Calu3 (cell line): ENCODE results near the gene PRKAG2. TPM values are rescaled to one million over a fixed set of nuclear protein-coding genes. Genes with fewer than 3 reads are reported as not detected.

Experiments
- BruUV-seq: library from RNA; stranded (reverse); fragments of 400-500 nt; replicated peaks from 2 replicates; lab custom pipeline; 2021; lab: Mats Ljungman, UMichigan
- CTCF ChIA-PET: fragments of 300-600 bp; sonication (Branson Sonifier 250); formaldehyde crosslinking; loops from one replicate; lab custom pipeline; 2022; ENCODE audit warnings: antibody characterized with exemption; lab: Charles Lee
- DNase-seq: peaks from one replicate; pipeline ENCODE4 v3.0.0; 2022
- H3K27ac Mint-ChIP-seq: one replicate; pipeline ENCODE4 v1.8.0; 2022; ENCODE audit warnings: mixed read lengths; ENCODE audit not compliant: unreplicated experiment
- H3K27me3 Mint-ChIP-seq: one replicate; pipeline ENCODE4 v1.8.0; 2022; ENCODE audit warnings: mixed read lengths; ENCODE audit not compliant: unreplicated experiment
- H3K36me3 Mint-ChIP-seq: one replicate; pipeline ENCODE4 v1.8.0; 2022; ENCODE audit warnings: mild to moderate bottlenecking, moderate library complexity, mixed read lengths; ENCODE audit not compliant: insufficient read depth, unreplicated experiment
- H3K4me1 Mint-ChIP-seq: one replicate; pipeline ENCODE4 v1.8.0; 2022; ENCODE audit warnings: mild to moderate bottlenecking, low read depth, mixed read lengths; ENCODE audit not compliant: unreplicated experiment
- H3K4me3 Mint-ChIP-seq: one replicate; pipeline ENCODE4 v1.8.0; 2022; ENCODE audit warnings: mild to moderate bottlenecking, low read depth, moderate library complexity, mixed read lengths; ENCODE audit not compliant: unreplicated experiment
- H3K9me3 Mint-ChIP-seq: one replicate; pipeline ENCODE4 v1.8.0; 2022; ENCODE audit warnings: low read depth, mixed read lengths; ENCODE audit not compliant: unreplicated experiment
- intact Hi-C: fragments of 100-400 bp; cut with micrococcal nuclease; formaldehyde crosslinking; loops from one replicate; pipeline ENCODE4 v1.10.0; 2022; ENCODE audit not compliant: unreplicated experiment
- total RNA-seq: library from RNA; stranded (reverse); gene quantifications from 2 replicates; pipeline ENCODE4 v1.2.3, GENCODE V29; 2022
- TF ChIP-seq, protein P1 (sequence below): fragments of 200-600 bp; IDR thresholded peaks from one replicate; pipeline ENCODE4 v1.8.0; 2022; ENCODE audit warnings: antibody characterized with exemption; ENCODE audit not compliant: unreplicated experiment

PRKAG2 gene
- total RNA-seq, 1 experiment from 2014 or later: 22.4 TPM

- intact Hi-C loops: no loop called here
- DNase-seq: peak; percentile 57
- TF ChIP-seq, protein P1, sequence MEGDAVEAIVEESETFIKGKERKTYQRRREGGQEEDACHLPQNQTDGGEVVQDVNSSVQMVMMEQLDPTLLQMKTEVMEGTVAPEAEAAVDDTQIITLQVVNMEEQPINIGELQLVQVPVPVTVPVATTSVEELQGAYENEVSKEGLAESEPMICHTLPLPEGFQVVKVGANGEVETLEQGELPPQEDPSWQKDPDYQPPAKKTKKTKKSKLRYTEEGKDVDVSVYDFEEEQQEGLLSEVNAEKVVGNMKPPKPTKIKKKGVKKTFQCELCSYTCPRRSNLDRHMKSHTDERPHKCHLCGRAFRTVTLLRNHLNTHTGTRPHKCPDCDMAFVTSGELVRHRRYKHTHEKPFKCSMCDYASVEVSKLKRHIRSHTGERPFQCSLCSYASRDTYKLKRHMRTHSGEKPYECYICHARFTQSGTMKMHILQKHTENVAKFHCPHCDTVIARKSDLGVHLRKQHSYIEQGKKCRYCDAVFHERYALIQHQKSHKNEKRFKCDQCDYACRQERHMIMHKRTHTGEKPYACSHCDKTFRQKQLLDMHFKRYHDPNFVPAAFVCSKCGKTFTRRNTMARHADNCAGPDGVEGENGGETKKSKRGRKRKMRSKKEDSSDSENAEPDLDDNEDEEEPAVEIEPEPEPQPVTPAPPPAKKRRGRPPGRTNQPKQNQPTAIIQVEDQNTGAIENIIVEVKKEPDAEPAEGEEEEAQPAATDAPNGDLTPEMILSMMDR: no peak
- no TSS peak for BruUV-seq
- Mint-ChIP-seq H3K27me3 (no peaks in the 10 kb centered on the region), H3K36me3 (peaks cover 10% of the 10 kb centered on the region), H3K9me3 (no peaks in the 10 kb centered on the region), H3K4me3 (peak overlapping the region; percentile 29), H3K27ac (peak overlapping the region; percentile 74), H3K4me1 (peaks cover 51% of the 10 kb centered on the region)
- CTCF ChIA-PET: interaction anchor here (0.7 kb wide), 1 partner anchor 15 kb away, joined by 5 read pairs; no protein-coding TSS in a partner anchor
Measured at GRCh38 chr7:151715666-151716315, 161.1 kb downstream of the PRKAG2 start.

GRCh38 chr7:151714201-151714600, 162.7 kb downstream of the PRKAG2 start:
- intact Hi-C loops: no loop called here

DNA sequence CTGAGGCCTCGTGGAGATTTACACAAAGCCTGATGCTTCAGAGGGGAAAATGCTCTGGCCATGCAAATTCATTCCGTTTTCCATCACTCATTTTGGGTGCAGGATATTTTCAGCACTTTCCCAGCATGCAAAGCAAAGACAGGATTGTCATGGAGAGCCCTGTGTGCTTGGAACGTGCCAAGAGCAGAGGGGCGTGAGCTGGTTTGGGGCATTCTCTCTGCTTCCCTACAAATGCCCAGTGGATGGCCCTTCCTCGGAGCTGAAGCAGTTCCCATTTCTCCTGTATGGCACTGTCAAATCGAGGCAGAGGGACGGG, 164.1 kb downstream of the PRKAG2 start:
- CTCF ChIA-PET: no interaction called here
- BruUV-seq: no TSS peak
- intact Hi-C loops: no loop called here
- no peaks in the 10 kb centered on the region for H3K9me3 Mint-ChIP-seq
- DNase-seq: no peak
- peaks cover 46% of the 10 kb centered on the region for H3K4me1 Mint-ChIP-seq
- no peak overlapping the region for H3K27ac Mint-ChIP-seq
- H3K4me3 Mint-ChIP-seq: no peak overlapping the region
- TF ChIP-seq, protein P1: no peak
- H3K36me3 Mint-ChIP-seq: peaks cover 5% of the 10 kb centered on the region
- H3K27me3 Mint-ChIP-seq: no peaks in the 10 kb centered on the region

More at GRCh38 chr7:151714201-151714600, 162.7 kb downstream of the PRKAG2 start:
- peaks cover 6% of the 10 kb centered on the region for H3K36me3 Mint-ChIP-seq
- BruUV-seq: no TSS peak
- no peaks in the 10 kb centered on the region for H3K27me3 Mint-ChIP-seq
- H3K4me1 Mint-ChIP-seq: peaks cover 49% of the 10 kb centered on the region
- CTCF ChIA-PET: interaction anchor here (0.6 kb wide), 1 partner anchor 21 kb away, joined by 4 read pairs; no protein-coding TSS in a partner anchor
- H3K4me3 Mint-ChIP-seq: no peak overlapping the region
- TF ChIP-seq, protein P1: no peak
- DNase-seq: no peak
- no peaks in the 10 kb centered on the region for H3K9me3 Mint-ChIP-seq
- no peak overlapping the region for H3K27ac Mint-ChIP-seq

- intact Hi-C loops: no loop called here
- peaks cover 40% of the 10 kb centered on the region for H3K4me1 Mint-ChIP-seq
- peaks cover 5% of the 10 kb centered on the region for H3K36me3 Mint-ChIP-seq
- H3K27me3 Mint-ChIP-seq: no peaks in the 10 kb centered on the region
- CTCF ChIA-PET: no interaction called here
- no peak overlapping the region for H3K4me3 Mint-ChIP-seq
- no peak for DNase-seq
- TF ChIP-seq, protein P1: no peak
- H3K9me3 Mint-ChIP-seq: no peaks in the 10 kb centered on the region
- BruUV-seq: no TSS peak
- peak overlapping the region; percentile 34 for H3K27ac Mint-ChIP-seq
Measured at GRCh38 chr7:151711906-151712809, 164.8 kb downstream of the PRKAG2 start.
